HG03095 (cell line): Measurements from ENCODE around the gene SRM.
"Not testable (repeated sequence)": the region's sequence is repeated elsewhere in the genome, so short reads cannot be mapped to it uniquely, and the experiment has no call there.

Experiments used
- ATAC-seq: cut with Tn5 transposase; IDR thresholded peaks from one replicate; pipeline ENCODE4 v1.9.1; 2021; ENCODE audit warnings: moderate library complexity; ENCODE audit not compliant: unreplicated experiment

Gene SRM

DNA sequence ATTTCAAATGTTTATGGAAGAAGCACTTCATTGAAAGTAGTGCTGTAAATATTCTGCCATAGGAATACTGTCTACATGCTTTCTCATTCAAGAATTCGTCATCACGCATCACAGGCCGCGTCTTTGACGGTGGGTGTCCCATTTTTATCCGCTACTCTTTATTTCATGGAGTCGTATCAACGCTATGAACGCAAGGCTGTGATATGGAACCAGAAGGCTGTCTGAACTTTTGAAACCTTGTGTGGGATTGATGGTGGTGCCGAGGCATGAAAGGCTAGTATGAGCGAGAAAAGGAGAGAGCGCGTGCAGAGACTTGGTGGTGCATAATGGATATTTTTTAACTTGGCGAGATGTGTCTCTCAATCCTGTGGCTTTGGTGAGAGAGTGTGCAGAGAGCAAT, 36.6 kb downstream of the SRM start:
- ATAC-seq: no peak

DNA sequence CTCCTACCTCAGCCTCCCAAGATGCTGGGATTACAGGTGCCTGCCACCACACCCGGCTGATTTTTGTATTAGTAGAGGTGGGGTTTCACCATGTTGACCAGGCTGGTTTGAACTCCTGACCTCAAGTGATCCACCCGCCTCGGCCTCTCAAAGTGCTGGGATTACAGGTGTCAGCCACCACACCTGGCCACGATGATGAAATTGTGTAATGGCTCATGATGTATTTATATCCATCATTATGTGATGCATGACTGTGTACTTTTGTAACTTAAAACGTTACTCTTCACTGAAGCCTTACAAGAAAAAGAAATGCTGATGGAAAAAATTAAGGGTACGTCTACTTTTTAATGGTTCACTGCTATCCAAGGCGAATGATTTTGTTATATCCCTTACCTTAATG, 39.8 kb downstream of the SRM start:
- no peak for ATAC-seq

GRCh38 chr1:11019358-11019757, 40.5 kb downstream of the SRM start:
- not testable (repeated sequence) for ATAC-seq

DNA sequence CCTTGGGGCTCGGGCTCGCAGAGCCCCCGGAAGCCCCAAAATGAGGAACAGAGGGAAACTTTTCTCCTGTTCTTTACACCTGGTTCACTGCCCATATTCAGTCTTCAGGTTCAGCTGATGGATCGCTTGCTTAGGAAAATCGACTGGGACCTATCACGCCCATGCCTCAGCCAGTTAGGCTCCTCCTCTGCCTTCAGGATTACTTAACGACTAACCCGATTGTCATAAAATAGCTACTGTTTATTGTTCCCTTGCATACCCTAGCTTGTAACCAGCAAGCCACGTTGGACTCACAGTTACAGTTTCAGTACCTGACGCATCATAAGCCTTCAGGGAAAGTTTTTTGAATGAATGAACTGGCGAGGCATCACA, 46.7 kb downstream of the SRM start:
- ATAC-seq: no peak

GRCh38 chr1:11012260-11013159, 47.3 kb downstream of the SRM start, which contains the start of gene TARDBP:
TSS of gene TARDBP (plus strand) at chr1:11012654. CDS start at chr1:11013728, 1,074 bp downstream.
- ATAC-seq: peak; percentile 77
